OCI-M1 (cell line): Measurements from ENCODE around the gene GPC5.
"Not testable (repeated sequence)": the region's sequence is repeated elsewhere in the genome, so short reads cannot be mapped to it uniquely, and the experiment has no call there.

Experiments used
- DNase-seq: peaks from one replicate; lab custom pipeline; 2025; lab: John Stamatoyannopoulos, UW

The GPC5 gene

DNA sequence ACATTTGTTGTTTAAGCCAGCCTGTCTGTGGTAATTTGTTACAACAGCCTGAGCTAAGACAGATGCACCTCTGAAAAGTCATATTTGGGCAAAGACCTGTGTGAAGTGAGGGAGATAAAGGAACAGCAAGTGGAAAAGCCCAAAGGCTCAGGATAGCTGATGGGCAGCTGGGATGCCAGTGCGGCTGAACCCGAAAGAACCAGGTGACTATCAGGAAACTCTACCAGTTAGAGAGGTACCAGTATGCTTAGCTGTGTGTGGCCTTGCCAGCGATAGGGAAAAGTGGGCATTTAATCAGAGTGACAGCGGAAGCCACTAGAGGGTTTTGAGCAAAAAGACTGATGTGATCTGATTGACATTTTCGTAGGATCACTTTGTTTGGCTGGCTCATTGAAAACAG lies 1063.4 kb downstream of the GPC5 start:
- DNase-seq: no peak

DNA sequence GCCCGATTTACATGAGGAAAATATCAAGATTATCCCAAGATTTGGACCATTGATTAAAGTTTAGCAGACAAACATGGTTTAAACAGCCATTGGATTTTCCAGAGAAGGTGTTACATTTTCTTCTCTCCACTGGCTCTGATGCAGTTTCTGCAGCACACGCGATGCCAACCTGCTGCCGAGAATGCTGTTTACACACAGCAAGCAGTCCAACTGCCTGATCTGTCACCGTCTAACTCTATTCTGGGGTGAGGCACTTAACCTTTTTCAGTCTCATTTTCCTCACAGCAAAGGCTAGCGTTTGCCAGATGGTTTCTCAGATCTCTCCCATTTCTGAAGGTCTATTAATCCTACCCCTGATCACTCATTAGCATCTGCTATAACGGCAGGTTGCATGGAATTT lies 1064.7 kb downstream of the GPC5 start:
- DNase-seq: no peak

DNA sequence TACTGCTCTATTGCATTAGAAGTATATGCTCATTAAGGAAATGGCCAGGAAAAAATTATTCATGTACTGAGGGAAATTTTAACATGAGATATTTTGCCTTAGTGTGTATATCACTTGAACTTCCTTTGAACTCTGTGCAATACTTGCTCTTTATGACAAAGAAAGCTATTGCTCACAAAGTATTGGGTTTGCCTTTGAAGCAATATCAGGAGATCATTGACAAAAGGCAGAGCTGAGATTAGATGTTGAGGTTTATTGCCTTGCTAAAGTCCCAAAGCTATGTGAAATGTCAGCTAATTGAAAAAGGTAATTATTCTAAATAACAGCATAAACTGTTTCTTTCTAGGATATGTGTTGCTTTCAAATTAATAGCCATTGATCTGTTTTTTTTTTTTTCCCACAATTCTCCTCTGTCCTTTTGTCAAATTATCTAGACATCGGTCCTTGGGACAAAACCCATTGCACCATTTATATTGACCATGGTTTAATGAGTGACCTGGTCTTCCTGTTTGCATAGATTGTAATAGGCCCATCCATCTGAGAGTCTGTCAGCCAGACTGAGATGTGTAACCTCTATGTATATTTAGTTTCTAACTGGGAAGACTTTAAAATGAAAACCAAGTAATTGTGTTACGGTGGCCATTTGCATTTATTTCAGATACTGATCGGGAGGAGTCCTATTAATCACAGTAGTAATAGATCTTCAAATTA lies 1075.5 kb downstream of the GPC5 start:
- DNase-seq: no peak

DNA sequence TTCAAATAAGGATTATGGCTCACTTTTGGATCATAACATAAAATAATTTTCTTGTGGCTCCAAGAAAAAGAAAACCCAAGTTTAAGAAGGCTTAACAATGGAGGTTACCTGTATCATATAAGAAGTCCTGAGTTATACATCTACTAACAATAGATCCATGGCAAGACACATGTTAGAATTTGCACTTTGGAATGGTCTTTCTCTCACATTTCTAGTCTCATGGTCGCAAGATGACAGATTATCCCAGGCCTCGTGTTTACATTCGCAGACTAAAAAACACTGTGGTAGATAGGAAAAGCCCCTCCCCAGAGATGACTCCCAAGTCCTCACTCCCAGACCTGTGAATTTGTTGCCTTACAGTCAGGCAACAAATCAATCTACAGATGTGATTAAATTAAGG lies 1082.0 kb downstream of the GPC5 start:
- no peak for DNase-seq

DNA sequence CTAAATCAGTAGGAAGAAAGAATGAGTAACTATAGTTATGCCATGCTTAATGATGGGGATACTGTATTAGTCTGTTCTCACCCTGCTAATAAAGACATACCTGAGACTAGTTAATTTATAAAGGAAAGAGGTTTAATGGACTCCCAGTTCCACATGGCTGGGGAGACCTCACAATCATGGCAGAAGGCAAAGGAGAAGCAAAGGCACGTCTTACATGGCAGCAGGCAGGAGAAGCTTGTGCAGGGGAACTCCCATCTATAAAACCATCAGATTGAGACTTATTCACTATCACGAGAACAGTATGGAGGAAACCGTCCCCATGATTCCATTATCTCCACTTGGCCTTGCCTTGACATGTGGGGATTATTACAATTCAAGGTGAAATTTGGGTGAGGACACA lies 1084.4 kb downstream of the GPC5 start:
- not testable (repeated sequence) for DNase-seq

DNA sequence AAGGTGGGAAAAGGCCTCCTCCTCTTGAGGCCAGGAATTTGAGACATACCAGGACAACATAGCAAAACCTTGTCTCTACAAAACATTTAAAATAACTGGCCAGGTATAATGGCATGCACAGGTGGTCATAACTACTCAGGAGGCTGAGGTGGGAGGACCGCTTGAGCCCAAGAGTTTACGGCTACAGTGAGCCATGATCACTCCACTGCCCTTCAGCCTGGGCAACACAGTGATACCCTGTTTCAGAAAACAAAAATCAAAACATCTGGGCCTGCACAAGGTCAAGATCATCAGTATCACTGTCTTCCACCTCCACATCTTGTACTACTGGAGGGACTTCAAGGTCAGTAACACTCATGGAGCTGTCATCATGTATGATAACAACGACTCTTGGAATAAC lies 1085.5 kb downstream of the GPC5 start:
- DNase-seq: no peak

DNA sequence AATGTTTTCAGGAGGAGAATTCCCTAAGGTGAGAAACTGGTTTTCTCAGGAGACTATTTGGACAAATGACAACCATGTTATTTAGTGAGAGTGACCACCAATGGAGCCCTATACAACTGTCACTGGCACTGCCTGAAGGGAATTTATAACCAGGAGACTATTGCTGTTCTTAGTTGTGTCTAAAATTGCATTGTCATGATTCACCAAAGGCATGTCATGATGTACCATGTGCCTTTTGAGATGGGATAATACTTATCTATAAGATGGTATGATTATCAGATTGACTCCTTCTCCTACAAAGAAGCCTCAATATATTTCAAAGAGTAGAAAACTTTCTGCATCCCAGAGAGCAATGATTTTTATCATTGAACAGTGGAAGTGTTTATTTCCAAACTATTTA lies 1088.8 kb downstream of the GPC5 start:
- DNase-seq: peak; percentile 7

DNA sequence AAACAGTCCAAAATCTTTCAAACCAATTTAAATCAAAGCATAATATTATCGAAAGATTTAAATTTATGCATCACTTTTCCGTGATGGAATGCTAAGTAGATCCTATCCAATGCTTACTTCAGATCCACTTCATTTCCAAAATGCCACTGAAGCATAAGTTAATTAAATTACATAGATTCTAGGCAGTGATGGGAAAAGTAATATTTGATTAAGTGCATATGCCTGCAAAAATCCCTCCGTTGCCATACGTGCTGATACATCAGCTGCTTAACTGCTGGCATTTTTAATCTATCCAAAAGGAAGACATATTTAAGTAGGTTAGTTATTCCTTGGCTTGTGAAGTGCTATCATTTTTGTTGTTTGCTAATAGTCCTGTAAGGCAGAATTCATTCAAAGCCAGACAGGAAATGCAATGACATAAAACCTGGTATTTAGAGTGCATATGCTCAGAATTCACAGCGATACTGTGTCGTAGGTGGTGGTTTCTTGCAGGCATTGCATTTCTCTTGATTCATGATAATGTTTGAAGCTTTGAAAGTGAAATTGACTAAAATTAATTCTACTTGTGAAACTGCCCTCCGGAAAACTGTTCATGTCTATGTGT lies 1089.9 kb downstream of the GPC5 start:
- no peak for DNase-seq

DNA sequence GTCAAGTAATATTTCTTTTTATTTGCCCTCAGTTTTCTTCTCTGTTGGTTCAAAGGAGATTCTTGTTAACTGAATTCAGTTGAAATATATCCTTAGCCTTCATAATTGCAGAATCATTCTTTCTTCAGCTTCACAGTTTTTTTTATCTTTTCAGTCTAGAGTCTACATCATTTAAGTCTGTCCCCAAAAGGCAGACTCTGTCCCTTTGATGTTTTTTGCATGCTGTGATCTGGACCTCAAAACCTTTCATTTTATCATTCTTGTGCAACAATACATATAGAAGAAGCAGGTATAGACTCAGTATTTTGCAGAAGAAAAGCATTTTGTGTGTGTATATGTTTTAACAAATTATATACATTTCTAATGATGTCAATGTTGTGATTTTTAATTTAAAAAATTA lies 1093.4 kb downstream of the GPC5 start:
- peak; percentile 10 for DNase-seq

DNA sequence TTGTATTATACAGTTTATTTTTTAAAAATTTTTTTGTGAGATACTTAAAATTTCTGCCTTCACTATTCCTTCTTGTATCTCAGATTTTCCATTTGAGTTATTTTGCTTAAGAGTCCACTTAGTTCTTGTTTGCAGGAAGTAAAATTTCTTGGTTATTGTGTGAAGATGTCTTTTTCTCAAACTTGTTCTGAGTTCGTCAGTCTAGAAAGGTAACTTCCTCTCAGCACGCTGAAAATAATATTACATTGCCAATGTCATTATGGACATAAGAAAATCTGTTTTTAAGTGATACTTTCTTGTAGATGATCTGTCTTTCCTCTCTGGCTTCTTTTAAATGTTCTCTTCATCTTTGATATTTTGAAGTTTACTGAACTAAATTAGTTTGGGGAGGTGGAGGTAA lies 1096.5 kb downstream of the GPC5 start:
- no peak for DNase-seq

DNA sequence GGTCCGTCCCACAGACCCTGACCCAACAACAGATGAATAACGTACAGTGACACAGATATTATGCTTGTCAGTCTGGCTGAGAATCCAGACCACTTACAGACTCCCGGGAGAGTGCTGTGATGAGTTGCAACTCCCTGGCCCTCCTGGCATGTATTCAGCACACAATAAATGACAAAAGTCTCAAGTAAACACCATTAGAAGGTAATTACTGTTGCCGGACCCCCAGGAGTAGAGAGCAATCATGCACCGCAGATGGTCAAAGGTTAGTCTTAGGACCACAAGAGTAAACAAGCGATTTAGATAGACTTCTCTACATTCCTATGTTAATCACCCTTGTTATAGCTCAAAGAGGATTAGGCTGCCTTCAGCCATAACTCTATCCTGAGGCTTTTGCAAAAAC lies 1101.8 kb downstream of the GPC5 start:
- no peak for DNase-seq

DNA sequence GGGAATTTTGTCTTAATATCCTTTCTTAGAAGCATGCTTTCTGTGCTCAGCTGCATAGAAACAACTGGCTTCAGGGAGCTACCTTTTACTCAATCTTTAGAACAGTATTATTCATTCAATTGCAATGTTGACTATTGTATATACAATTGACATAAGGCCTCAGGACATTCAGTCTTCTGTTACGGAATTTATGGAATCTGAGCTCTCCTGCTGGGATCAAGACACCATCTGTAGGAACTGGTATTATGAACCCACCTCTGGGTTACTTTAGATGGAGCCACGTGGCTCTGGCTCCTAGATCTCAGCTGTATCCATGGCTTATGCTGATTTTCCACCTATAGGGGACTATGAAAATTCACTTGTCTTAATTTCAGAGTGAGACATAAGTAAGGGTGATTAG lies 1112.0 kb downstream of the GPC5 start:
- no peak for DNase-seq

DNA sequence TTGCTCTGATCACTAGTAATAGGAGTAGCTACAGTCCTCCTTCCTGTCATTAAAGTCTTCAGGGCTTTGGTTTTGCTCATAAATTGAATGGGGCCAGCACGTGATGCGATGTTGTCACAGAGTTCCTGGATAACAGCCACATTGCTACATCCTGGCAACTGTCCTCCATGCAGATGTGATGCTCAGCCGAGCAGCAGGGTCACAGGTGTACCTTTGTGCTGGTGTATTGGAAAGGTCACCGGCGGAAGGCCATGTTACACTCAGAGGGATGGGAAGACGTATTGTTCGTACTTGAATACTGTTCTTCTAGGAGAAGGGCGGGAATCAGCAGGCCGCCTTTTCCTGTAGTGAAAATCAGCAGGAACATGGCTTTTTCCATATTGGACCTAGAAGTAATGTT lies 1114.4 kb downstream of the GPC5 start:
- no peak for DNase-seq

DNA sequence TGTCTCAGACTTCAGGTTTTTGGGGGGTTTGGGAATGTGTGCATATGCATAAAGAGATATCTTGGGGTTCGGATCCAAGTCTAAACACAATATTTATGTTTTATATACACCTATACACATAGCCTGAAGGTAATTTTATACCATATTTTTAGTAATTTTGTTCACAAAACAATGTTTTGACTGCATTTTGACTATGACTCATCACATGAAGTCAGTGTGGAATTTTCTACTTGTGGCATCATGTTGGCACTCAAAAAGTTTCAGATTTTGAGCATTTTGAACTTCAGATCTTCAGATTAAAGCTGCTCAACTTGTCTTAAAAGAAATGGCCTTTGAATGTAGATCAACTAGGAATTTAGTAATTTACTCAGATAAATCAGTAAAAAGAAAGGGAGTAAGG lies 1115.3 kb downstream of the GPC5 start:
- no peak for DNase-seq

DNA sequence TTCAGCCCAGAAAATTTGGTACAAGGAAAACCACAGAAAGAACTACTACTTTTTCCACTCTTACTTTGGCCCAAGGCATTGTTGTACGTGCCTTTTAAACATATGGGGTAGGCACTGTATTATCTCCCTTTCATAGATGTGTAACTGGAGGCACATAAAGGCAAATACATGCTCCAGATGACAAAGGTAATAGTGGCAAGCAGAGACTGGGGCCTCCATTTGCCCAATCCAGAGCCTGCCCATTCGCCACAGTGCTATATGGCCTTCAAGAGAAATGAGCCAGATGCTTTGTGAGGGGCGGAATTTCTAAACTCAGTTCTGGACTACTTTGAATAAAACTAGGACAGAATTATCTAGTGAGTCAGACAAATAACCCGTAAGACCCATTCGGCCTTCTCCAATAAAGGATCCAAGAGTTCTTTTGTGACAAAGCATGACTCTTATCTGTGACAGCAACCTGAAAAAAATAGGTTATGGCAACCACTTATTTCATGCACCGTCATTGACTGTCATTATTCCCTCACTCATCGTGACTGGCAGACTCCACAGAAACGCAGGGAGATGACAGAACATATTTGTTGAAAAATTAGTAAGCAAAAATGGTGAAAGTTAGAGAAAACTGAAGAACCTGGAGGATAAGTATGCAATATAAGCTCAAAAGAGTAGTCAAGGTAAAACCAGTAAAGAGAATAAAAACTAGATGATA lies 1116.2 kb downstream of the GPC5 start:
- peak; percentile 70 for DNase-seq

DNA sequence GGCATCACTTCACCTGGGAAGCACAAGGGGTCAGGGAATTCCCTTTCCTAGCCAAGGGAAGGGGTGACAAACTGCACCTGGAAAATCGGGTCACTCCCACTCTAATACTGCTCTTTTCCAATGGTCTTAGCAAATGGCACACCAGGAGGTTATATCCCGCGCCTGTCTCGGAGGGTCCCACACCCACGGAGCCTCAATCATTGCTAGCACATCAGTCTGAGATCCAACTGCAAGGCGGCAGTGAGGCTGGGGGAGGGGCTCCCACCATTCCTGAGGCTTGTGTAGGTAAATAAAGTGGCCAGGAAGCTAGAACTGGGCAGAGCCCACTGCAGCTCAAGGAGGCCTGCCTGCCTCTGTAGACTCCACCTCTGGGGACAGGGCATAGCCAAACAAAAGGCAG lies 1118.5 kb downstream of the GPC5 start:
- DNase-seq: not testable (repeated sequence)

DNA sequence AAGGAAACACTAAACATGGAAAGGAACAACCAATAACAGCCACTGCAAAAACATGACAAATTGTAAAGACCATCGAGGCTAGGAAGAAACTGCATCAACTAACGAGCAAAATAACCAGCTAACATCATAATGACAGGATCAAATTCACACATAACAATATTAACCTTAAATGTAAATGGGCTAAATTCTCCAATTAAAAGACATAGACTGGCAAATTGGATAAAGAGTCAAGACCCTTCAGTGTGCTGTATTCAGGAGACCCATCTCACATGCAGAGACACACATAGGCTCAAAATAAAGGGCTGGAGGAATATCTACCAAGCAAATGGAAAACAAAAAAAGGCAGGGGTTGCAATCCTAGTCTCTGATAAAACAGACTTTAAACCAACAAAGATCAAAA lies 1120.2 kb downstream of the GPC5 start:
- not testable (repeated sequence) for DNase-seq

DNA sequence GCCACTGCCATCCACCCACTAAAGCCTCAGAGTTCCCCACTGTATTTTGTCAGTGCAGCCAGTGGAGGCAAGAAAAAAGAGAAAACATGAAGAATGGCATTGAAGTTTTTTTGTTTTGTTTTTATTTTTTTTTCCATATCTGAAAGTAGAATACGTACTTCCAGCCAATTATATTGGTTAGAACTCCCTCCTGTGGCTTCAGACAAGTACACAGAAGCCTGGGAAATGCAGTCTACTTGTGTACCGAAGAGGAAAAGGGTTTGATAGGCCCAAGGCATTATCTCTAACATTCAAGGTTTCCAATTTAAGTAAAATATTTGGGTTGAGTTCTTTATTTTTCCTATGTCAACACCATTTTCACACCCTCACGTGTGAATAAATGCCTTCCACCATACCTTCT lies 1131.9 kb downstream of the GPC5 start:
- no peak for DNase-seq

DNA sequence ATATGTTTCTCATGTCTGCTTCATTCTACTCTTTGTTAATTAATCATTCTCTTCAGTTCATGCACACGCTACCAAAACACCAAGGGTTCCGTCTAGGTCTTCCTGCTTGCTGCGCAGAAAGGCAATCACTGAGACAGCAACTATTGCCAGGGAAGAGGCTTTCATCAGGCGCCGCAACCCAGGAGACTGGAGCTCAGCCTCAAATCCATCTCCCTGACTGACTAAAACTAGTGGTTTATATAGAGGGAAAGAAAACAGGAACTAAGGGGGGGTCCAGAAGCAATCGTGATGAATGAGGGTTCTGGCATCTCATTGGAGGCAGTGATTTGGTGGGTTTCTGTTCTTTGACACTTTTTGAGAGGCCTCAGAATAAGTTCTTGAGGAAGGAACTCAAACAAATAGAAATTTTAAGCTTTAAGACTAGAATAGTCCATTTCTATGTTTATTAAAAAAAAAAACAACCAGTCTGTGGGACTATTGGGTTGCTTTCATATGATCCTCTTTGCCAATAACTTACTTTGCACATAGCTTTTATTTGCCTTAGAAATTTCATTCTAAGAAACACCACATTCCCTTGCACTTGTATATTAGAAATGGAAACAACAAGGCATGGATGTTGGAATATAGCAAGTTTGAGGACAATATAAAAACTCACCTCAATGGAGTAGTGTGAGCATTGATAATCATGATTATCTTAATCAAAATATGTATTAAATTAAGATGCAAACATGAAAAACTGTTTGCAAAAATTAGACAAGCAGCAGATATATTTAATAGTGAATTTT lies 1137.0 kb downstream of the GPC5 start:
- DNase-seq: no peak

DNA sequence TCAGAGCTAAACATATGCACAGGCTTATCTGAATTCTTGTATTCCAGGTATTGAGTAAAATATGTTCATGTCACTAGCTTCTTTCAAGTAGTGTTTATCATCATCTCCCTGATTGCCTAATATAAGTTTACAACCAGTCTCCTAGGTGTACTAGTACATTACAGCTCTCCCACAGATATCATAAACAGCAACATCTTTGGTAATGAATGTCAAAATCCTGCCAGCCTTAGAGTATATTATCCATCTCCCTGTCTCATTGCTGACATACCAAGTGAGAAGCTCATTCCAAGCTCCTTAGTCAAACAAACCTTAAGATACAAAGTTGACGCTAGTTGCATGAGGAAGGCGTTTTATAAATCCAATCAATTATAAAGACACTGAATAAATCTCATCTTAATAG lies 1139.0 kb downstream of the GPC5 start:
- DNase-seq: no peak

DNA sequence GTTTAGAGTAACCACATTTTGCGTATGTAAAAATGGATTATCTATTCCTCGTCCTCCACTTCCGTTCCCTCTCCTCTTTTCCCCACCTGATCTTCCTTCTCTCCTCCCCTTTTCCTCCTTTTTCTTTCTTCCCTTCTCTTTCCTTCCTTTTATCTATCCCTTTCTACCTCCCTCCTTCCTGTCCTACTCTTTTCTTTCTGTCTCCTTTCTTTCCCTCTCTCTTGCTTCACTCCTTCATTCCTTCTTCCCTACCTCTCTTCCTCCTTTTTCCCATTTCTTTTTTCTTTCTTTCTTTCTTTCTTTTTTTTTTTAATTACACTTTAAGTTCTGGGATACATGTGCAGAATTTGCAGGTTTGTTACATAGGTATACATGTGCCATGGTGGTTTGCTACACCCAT lies 1139.7 kb downstream of the GPC5 start:
- DNase-seq: no peak

DNA sequence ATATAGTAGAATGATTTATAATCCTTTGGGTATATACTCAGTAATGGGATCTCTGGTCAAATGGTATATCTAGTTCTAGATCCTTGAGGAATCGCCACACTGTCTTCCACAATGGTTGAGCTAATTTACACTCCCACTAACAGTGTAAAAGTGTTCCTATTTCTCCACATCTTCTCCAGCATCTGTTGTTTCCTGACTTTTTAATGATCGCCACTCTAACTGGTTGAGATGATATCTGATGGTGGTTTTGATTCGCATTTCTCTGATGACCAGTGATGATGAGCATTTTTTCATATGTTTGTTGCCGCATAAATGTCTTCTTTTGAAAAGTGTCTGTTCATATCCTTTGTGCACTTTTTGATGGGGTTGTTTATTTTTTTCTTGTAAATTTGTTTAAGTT lies 1140.7 kb downstream of the GPC5 start:
- DNase-seq: not testable (repeated sequence)

DNA sequence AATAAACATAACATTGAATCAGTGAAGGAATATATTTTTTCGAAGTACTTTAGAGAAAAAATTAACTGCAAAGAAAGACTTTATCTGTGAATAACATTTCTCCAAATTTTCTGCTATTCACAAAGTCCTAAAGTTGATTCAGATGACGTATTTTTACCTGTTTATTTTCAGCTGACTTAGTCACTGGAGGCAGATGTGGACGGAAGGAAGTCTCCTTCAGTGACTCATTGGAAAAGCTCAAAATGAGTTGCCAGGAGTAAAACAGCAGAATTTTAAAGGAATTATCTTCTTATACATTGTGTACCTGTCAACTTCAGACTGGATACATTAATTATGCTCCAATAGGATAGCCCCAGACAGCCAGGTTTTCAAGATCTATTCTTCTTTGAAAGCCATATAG lies 1148.8 kb downstream of the GPC5 start:
- DNase-seq: no peak
